ENCODE data around the gene HOXA6. TPM values are rescaled to one million over a fixed set of nuclear protein-coding genes. Genes with fewer than 3 reads are reported as not detected.

HOXA6 gene
- total RNA-seq, 1 experiment from 2014 or later, result not detected

- TF ChIP-seq CREM (CRISPR knock-in tag; IDR thresholded peaks at IDR 0.05) (no peak), FOXK1 (CRISPR knock-in tag; IDR thresholded peaks at IDR 0.05) (no peak), STAT6 (CRISPR knock-in tag; conservative IDR thresholded peaks at IDR 0.05; ENCODE audit: low read depth) (no peak), E2F5 (CRISPR knock-in tag; IDR thresholded peaks at IDR 0.05) (no peak), RORB (CRISPR knock-in tag; IDR thresholded peaks at IDR 0.05) (no peak)
Measured at GRCh38 chr7:27194686-27195379, 47.3 kb upstream of the HOXA6 start (continued).

GRCh38 chr7:27194002-27194352 lies 46.4 kb upstream of the HOXA6 start:
- peaks cover 16% of the 10 kb centered on the region for H3K4me1 Mint-ChIP-seq
- H3K36me3 Mint-ChIP-seq, result no peaks in the 10 kb centered on the region
- no peaks in the 10 kb centered on the region for H3K9me3 Mint-ChIP-seq
- no peak overlapping the region for H3K27ac Mint-ChIP-seq
- DNase-seq (ENCODE audit: low spot score) (no peak), ATAC-seq (no peak)
- H3K4me3 Mint-ChIP-seq, result no peak overlapping the region; the same call in 1 of the 2 replicates
- ChIA-PET POLR2A (no interaction called here), CTCF (interaction anchor here (0.8 to 4.2 kb wide), 3 partner anchors 15 to 56 kb away, joined by 4 to 32 read pairs (median 23); no protein-coding TSS in a partner anchor)
- TF ChIP-seq MLX (CRISPR knock-in tag; IDR thresholded peaks at IDR 0.05) (no peak), NR1H2 (CRISPR knock-in tag; IDR thresholded peaks at IDR 0.05) (no peak), CBFB (CRISPR knock-in tag; IDR thresholded peaks at IDR 0.05; ENCODE audit: low read depth) (no peak)
- peaks cover 100% of the 10 kb centered on the region for H3K27me3 Mint-ChIP-seq (ENCODE audit: low read depth)

- no peaks in the 10 kb centered on the region for H3K36me3 Mint-ChIP-seq
- no peak for ATAC-seq
- peaks cover 100% of the 10 kb centered on the region for H3K27me3 Mint-ChIP-seq (ENCODE audit: low read depth)
- DNase-seq (ENCODE audit: low spot score), result peak; percentile 51
- TF ChIP-seq AR (CRISPR knock-in tag; IDR thresholded peaks at IDR 0.05) (no peak), USF2 (CRISPR knock-in tag; IDR thresholded peaks at IDR 0.05) (no peak), ZNF416 (CRISPR knock-in tag; IDR thresholded peaks at IDR 0.05) (no peak), PRDM15 (CRISPR knock-in tag; IDR thresholded peaks at IDR 0.05) (0 out of 2 replicates have a peak, but pooled peaks have one; percentile 46), SP1 (CRISPR knock-in tag; conservative IDR thresholded peaks at IDR 0.05) (no peak), CDX4 (CRISPR knock-in tag; IDR thresholded peaks at IDR 0.05; ENCODE audit: borderline replicate concordance) (no peak), ZNF121 (CRISPR knock-in tag; IDR thresholded peaks at IDR 0.05) (no peak), NFYB (CRISPR knock-in tag; conservative IDR thresholded peaks at IDR 0.05; ENCODE audit: low read depth) (no peak)
- no peaks in the 10 kb centered on the region for H3K9me3 Mint-ChIP-seq
- ChIA-PET POLR2A (no interaction called here), CTCF (interaction anchor here (4.2 kb wide), 1 partner anchor 14 kb away, joined by 32 read pairs; no protein-coding TSS in a partner anchor)
- H3K4me3 Mint-ChIP-seq, result peak overlapping the region; percentile 22; the same call in 1 of the 2 replicates
- no peak overlapping the region for H3K27ac Mint-ChIP-seq
- peaks cover 16% of the 10 kb centered on the region for H3K4me1 Mint-ChIP-seq
Measured at GRCh38 chr7:27193335-27194001, 45.9 kb upstream of the HOXA6 start.
